ACC112 (cell line): ENCODE data around the gene UCP1.

Source experiments
- H2AFZ ChIP-seq: fragments of 200-600 bp; sonication (generic); one replicate; pipeline ENCODE4 v1.6.0; 2017; ENCODE audit warnings: antibody characterized with exemption, low read length; ENCODE audit not compliant: unreplicated experiment
- H3K27ac ChIP-seq: fragments of 200-600 bp; sonication (generic); 2 replicates; pipeline ENCODE4 v1.5.1; 2014; ENCODE audit warnings: low read depth, mild to moderate bottlenecking, antibody characterized with exemption, low read length, moderate library complexity
- H3K27me3 ChIP-seq: fragments of 200-600 bp; sonication (generic); 2 replicates; pipeline ENCODE4 v1.6.1; 2014; ENCODE audit warnings: mild to moderate bottlenecking, antibody characterized with exemption, low read length, moderate library complexity, mixed read lengths; ENCODE audit not compliant: insufficient read depth
- H3K36me3 ChIP-seq: fragments of 200-600 bp; sonication (generic); 2 replicates; pipeline ENCODE4 v1.6.1; 2016; ENCODE audit warnings: mild to moderate bottlenecking, antibody characterized with exemption, low read length, moderate library complexity, mixed read lengths; ENCODE audit not compliant: insufficient read depth
- H3K4me1 ChIP-seq: fragments of 200-600 bp; sonication (generic); one replicate; pipeline ENCODE4 v1.6.1; 2016; ENCODE audit warnings: low read length, mixed read lengths; ENCODE audit not compliant: insufficient read depth, unreplicated experiment, control insufficient read depth
- H3K4me3 ChIP-seq: fragments of 200-600 bp; sonication (generic); 2 replicates; pipeline ENCODE4 v1.5.1; 2014; ENCODE audit warnings: mild to moderate bottlenecking, low read depth, low read length
- H3K79me2 ChIP-seq: fragments of 200-600 bp; sonication (generic); one replicate; pipeline ENCODE4 v1.6.0; 2016; ENCODE audit warnings: low read length; ENCODE audit not compliant: control insufficient read depth, unreplicated experiment, insufficient read depth

Gene UCP1, protein sequence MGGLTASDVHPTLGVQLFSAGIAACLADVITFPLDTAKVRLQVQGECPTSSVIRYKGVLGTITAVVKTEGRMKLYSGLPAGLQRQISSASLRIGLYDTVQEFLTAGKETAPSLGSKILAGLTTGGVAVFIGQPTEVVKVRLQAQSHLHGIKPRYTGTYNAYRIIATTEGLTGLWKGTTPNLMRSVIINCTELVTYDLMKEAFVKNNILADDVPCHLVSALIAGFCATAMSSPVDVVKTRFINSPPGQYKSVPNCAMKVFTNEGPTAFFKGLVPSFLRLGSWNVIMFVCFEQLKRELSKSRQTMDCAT

DNA sequence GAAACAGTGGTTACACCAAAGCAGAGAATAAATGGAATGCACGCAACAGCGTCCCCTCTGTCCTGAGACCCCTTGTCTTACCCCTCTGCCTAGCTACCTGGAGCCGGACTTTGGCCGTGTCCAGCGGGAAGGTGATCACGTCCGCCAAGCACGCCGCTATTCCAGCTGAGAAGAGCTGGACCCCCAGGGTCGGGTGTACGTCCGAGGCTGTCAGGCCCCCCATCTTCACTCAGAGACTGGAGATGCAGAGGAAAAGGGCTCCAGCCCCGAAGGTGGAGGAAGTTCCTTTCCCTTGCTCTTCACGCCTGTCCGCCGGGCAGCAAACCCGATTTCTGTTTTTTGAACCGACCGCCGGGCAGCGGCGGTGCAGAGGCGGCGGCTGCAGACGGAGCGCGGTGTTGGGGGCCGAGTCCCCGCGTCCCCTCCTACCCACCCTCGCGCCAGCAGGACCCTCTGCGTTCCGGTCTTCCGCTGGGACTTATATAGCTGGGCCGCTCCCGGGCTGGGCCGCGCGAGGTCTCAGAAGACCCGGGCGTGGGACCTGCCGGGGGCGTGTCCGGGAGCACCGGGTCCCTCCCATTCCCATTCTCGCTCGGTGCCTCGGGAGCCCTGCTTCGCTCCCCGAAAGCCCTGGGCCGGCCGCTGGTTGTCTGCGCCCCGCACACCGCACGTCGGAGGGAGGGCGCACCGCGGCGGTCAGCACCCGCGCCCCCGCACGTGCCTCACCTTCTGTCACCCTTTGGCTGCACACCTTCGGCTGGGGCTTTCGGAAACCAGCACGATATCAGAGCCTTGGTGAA, at the start of gene UCP1:
UCP1 (minus strand) TSS at position 455 of the 800 bp plus-strand sequence; CDS start at position 223, 232 bp downstream.
- H3K79me2 ChIP-seq, result no peaks in the 10 kb centered on the region
- no peaks in the 10 kb centered on the region for H3K36me3 ChIP-seq
- peak within 1 kb of the TSS; percentile 72 for H3K4me3 ChIP-seq
- H3K4me1 ChIP-seq, result no peaks in the 10 kb centered on the region
- H3K27me3 ChIP-seq, result peaks cover 90% of the 10 kb centered on the region
- H3K27ac ChIP-seq, result no peak within 1 kb of the TSS
- peak within 1 kb of the TSS; percentile 55 for H2AFZ ChIP-seq

DNA sequence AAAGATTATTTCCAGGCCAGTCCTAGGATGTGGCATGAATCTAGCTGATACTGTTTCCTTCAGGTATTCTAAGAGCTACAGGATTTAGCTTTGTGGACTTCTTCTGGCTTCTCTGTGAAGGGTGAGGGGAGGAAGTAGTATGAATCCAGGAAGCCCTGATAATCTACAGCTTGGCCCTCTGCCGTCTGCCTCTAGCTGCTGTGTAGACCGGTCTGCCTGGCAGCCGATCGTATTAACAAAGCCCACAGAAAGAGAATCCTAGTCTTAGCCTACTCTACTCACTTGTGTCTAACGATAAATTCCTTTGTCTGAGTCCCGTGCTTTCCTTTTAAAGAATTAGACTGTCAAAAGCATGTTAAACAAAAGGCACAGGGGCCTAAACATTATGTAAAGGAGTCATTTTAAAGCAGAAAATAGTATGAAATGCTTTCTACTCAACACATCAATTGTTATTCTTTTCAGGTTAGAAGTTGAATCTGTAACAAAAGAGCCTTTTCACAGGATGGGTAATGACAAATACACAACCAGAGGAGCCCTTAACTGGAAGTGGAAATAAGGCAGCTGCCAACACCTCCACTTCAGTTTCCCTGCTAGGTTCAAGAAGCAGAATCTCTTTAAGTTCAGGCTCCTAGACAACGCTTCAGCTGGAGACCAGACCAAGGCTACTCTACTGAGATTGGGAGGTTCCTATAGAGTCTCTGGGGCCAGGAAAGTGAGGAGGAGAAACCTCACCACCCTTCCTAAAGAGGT, 48.9 kb upstream of the UCP1 start:
- Histone ChIP-seq H3K4me3 (no peak overlapping the region), H3K79me2 (no peaks in the 10 kb centered on the region), H3K27me3 (no peaks in the 10 kb centered on the region), H3K36me3 (no peaks in the 10 kb centered on the region), H3K4me1 (no peaks in the 10 kb centered on the region), H2AFZ (no peak overlapping the region), H3K27ac (no peak overlapping the region)

DNA sequence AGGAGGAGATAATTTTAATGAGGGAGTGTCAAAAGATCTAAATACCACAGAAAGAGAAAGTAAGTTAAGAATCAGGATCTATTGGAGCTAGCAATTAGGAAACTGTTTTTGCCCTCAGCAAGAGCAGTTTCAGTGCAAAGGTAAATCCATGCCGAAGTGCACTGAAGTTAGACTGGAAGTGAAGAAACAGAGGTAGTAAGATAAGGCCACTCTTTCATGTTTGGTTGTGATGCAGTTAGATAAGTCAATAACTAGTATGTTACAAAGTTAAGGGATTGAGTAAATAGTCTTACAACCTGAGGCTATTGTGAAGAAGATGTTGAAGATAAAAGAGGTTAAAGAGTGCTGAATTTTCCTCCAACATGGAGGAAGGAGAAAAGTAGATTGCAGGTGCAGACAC, 46.7 kb upstream of the UCP1 start:
- no peaks in the 10 kb centered on the region for H3K36me3 ChIP-seq
- no peaks in the 10 kb centered on the region for H3K79me2 ChIP-seq
- no peak overlapping the region for H3K27ac ChIP-seq
- no peaks in the 10 kb centered on the region for H3K4me1 ChIP-seq
- no peak overlapping the region for H2AFZ ChIP-seq
- H3K27me3 ChIP-seq, result no peaks in the 10 kb centered on the region
- no peak overlapping the region for H3K4me3 ChIP-seq

DNA sequence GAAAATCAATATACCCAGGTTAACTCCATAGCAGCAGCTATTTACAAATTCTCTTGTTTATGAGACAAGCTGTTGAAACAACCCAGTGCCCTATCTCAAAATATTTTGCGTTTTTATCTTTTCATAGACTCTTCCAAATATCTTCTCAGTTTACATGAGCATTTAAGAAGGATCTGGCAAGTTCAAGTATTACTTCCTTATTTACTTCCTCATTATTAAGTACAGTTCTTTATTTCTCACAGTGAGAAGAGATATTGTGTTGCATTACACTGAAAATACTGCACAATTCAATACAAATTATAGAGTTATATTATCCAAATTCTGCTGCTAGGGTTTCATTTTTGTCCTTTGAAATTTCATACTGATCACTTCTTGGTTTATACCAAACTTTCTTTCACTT, 43.6 kb upstream of the UCP1 start:
- Histone ChIP-seq H3K27me3 (no peaks in the 10 kb centered on the region), H3K36me3 (no peaks in the 10 kb centered on the region), H3K4me1 (no peaks in the 10 kb centered on the region), H2AFZ (no peak overlapping the region), H3K4me3 (no peak overlapping the region), H3K27ac (no peak overlapping the region), H3K79me2 (no peaks in the 10 kb centered on the region)

DNA sequence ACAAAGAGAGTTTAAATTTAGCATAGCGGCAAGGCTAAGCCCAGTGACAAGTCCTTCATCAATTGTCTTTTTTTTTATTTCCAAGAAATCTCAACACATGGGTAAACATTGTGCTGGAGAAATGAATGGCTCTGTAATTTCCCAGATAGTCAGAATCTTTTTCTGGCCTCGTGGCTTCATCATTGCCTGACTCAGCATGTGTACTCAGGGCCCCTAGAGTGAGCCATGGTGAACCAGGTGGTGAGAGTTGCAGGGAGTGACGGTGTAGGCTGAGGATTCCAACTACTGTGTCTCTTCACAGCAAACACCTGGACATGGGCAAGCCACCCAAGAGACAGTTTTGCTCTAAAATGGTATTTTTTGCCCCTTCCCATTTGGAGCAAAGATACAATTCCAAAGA, 43.1 kb upstream of the UCP1 start:
- H3K79me2 ChIP-seq, result no peaks in the 10 kb centered on the region
- no peaks in the 10 kb centered on the region for H3K36me3 ChIP-seq
- H3K4me1 ChIP-seq, result no peaks in the 10 kb centered on the region
- H3K27me3 ChIP-seq, result no peaks in the 10 kb centered on the region
- H2AFZ ChIP-seq, result no peak overlapping the region
- H3K27ac ChIP-seq, result no peak overlapping the region
- H3K4me3 ChIP-seq, result no peak overlapping the region

DNA sequence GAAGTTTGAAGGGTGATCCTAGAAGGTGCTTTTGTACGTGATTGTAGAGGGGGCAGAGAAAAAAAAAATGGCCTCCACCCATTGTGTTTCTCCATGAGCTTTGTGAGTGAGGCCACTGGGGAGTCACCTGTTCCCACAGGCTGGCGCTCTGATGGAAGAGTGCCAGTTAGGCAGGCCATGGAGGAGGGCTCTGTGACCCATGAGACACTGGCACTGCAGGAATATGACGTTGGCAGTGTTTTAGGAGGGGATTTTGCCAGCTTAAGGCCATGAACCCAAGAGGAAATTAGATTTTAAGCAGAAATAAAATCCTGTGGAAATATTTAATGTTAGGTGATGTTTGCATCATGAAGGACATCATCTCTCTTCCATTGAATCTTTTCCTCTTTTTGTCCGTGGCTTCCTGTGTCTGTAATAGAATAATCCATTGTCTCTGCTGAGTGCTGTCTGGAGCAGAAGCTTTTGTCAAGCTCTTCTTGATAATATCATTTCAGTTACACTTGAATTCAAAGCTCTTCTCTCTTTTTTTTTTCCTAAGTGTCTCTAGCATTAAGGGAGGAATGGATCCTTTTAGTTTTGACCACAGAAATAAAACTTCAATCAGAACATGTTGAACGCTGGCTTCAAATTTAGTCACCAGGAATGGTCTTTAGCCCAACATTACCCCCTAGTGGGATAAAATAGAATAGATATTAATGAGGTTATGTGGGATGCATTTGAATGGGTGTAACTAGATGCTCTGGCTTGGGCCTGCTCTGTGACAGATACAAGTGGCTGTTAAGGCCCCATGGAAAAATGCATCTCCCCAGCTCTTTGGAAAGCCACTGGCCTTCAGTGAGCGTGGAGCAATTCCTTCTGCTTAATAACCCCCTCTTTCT, 41.0 kb upstream of the UCP1 start:
- peaks cover 10% of the 10 kb centered on the region; the same call in 1 of the 2 replicates for H3K27me3 ChIP-seq
- no peak overlapping the region for H3K4me3 ChIP-seq
- H3K36me3 ChIP-seq, result no peaks in the 10 kb centered on the region
- H3K79me2 ChIP-seq, result no peaks in the 10 kb centered on the region
- H3K4me1 ChIP-seq, result no peaks in the 10 kb centered on the region
- no peak overlapping the region for H3K27ac ChIP-seq
- H2AFZ ChIP-seq, result no peak overlapping the region

DNA sequence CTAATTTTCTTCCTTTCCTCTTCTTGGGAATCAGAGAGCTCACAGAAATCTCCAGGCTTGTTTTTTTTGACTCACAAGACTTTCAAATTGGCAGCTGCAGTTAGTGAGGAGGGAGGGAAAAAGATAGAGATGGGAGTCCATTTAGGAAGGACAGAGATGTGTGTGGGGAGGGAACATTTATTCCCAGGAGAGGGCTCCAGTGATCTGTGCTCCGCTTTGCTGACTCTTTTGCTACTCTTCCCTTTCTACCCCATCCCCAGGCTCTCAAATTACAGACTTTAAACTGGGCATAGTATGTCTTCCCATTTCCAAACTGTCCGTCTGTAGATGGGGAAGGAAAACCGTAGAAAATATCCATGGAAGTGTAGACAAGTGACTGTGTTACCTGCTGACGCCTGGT, 39.1 kb upstream of the UCP1 start:
- Histone ChIP-seq H3K27ac (no peak overlapping the region), H3K27me3 (peaks cover 10% of the 10 kb centered on the region), H3K79me2 (no peaks in the 10 kb centered on the region), H3K4me3 (no peak overlapping the region), H3K4me1 (no peaks in the 10 kb centered on the region), H2AFZ (no peak overlapping the region), H3K36me3 (no peaks in the 10 kb centered on the region)

DNA sequence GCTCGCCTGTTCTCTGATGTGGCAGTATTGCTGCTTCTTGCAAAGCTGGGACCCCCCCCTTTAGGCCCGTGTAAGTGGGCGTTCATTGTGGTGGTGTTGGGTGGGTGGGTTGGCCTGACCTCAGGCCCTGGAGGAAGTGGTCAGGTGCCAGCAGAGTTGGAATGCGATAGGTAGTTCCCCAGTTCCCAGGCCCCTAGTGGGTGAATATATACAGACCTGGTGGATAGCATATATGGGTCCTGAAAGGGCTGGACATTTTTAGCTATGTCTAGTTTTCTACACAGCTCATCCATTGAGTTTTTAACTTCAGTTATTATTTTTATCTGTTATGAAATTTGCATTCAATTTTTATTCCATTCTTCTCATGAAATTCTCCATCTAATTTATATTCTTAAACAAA, 35.8 kb upstream of the UCP1 start:
- H3K27me3 ChIP-seq, result peaks cover 41% of the 10 kb centered on the region
- H3K79me2 ChIP-seq, result no peaks in the 10 kb centered on the region
- no peak overlapping the region for H3K4me3 ChIP-seq
- H3K4me1 ChIP-seq, result no peaks in the 10 kb centered on the region
- H2AFZ ChIP-seq, result no peak overlapping the region
- H3K27ac ChIP-seq, result no peak overlapping the region
- H3K36me3 ChIP-seq, result no peaks in the 10 kb centered on the region

DNA sequence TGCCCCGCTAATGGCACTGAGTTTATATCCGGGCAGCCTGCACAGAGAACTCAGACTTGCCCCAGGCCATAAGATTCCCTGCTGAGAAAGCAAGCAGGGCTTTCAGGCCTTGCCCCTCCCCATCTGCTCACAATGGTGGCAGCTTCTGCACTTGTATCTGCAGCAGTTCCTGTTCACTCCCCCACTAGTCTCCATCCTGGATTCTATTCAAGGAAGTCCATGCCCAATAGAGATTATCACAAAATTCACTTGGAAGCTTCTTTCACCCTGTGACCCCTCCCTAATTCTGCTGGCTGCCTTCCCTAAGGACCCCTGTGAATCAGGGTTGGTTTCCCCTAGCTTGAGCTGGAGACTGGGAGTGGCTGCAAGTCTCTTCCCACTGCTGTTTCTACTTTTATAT, 34.5 kb upstream of the UCP1 start:
- H2AFZ ChIP-seq, result no peak overlapping the region
- no peak overlapping the region for H3K4me3 ChIP-seq
- H3K27ac ChIP-seq, result no peak overlapping the region

DNA sequence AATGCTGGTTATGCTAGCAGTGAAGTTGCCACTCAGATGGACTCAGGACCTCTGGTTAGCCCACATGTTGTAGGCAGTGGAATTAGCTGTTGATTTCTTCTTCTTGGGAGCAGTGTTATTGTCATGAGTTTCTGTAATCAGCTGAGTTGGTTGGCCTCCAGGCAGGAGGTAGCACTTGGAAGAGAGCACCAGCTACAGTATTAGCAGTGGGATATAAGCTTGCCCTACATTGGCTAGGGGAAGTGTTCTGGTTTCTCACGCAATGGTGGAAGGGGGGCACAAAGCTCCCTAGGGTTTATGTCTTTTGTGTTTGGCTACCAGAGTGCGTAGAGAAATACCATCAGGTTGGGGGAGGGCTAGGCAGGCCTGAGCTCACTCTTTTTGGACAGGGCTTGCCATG, 34.0 kb upstream of the UCP1 start:
- no peaks in the 10 kb centered on the region for H3K4me1 ChIP-seq

More for the DNA sequence above, 34.5 kb upstream of the UCP1 start:
- peaks cover 54% of the 10 kb centered on the region for H3K27me3 ChIP-seq
- no peaks in the 10 kb centered on the region for H3K79me2 ChIP-seq
- no peaks in the 10 kb centered on the region for H3K36me3 ChIP-seq
- H3K4me1 ChIP-seq, result no peaks in the 10 kb centered on the region

More for the DNA sequence above, 34.0 kb upstream of the UCP1 start:
- H3K27me3 ChIP-seq, result peaks cover 59% of the 10 kb centered on the region
- H3K27ac ChIP-seq, result no peak overlapping the region
- H2AFZ ChIP-seq, result no peak overlapping the region
- H3K79me2 ChIP-seq, result no peaks in the 10 kb centered on the region
- no peak overlapping the region for H3K4me3 ChIP-seq
- no peaks in the 10 kb centered on the region for H3K36me3 ChIP-seq
